NCI-H345 treated with DMSO at 0.1 percent for 48 hours (cell line): Measurements from ENCODE around the gene CPA1.

Experiments used
- DNase-seq: peaks from one replicate; lab custom pipeline; 2025; ENCODE audit not compliant: unreplicated experiment; lab: John Stamatoyannopoulos, UW

CPA1 gene

GRCh38 chr7:130393841-130394411 lies 13.6 kb downstream of the CPA1 start:
- no peak for DNase-seq

- DNase-seq: no peak
Observed at GRCh38 chr7:130394421-130395195, 14.3 kb downstream of the CPA1 start.

GRCh38 chr7:130395421-130395820 lies 15.1 kb downstream of the CPA1 start:
- DNase-seq: no peak

GRCh38 chr7:130396109-130396508 lies 15.8 kb downstream of the CPA1 start:
- no peak for DNase-seq

- DNase-seq: no peak
Observed at GRCh38 chr7:130397051-130397757, 16.9 kb downstream of the CPA1 start.

- DNase-seq: no peak
Observed at GRCh38 chr7:130397758-130398073, 17.4 kb downstream of the CPA1 start.

GRCh38 chr7:130398526-130399090 lies 18.3 kb downstream of the CPA1 start:
- DNase-seq: no peak

- no peak for DNase-seq
Observed at GRCh38 chr7:130400120-130400572, 19.9 kb downstream of the CPA1 start.

- DNase-seq: no peak
Observed at GRCh38 chr7:130401101-130401500, 20.8 kb downstream of the CPA1 start.

- DNase-seq: no peak
Observed at GRCh38 chr7:130401578-130401977, 21.3 kb downstream of the CPA1 start.

GRCh38 chr7:130405003-130405402 lies 24.7 kb downstream of the CPA1 start:
- DNase-seq: no peak

- DNase-seq: no peak
Observed at GRCh38 chr7:130409067-130409711, 28.9 kb downstream of the CPA1 start.

- no peak for DNase-seq
Observed at GRCh38 chr7:130409712-130410072, 29.4 kb downstream of the CPA1 start.

- no peak for DNase-seq
Observed at GRCh38 chr7:130410868-130411541, 30.7 kb downstream of the CPA1 start.

- no peak for DNase-seq
Observed at GRCh38 chr7:130413201-130413600, 32.9 kb downstream of the CPA1 start.

- DNase-seq: no peak
Observed at GRCh38 chr7:130415006-130415405, 34.7 kb downstream of the CPA1 start.

GRCh38 chr7:130417213-130417612 lies 36.9 kb downstream of the CPA1 start:
- DNase-seq: no peak

GRCh38 chr7:130418306-130418705 lies 38.0 kb downstream of the CPA1 start:
- no peak for DNase-seq

- DNase-seq: no peak
Observed at GRCh38 chr7:130419658-130420057, 39.4 kb downstream of the CPA1 start.

GRCh38 chr7:130420943-130421578 lies 40.8 kb downstream of the CPA1 start:
- peak; percentile 42 for DNase-seq
